ENCODE measurements around the gene NBAS.
"Not testable (repeated sequence)": the region's sequence is repeated elsewhere in the genome, so short reads cannot be mapped to it uniquely, and the experiment has no call there.

Gene NBAS

DNA sequence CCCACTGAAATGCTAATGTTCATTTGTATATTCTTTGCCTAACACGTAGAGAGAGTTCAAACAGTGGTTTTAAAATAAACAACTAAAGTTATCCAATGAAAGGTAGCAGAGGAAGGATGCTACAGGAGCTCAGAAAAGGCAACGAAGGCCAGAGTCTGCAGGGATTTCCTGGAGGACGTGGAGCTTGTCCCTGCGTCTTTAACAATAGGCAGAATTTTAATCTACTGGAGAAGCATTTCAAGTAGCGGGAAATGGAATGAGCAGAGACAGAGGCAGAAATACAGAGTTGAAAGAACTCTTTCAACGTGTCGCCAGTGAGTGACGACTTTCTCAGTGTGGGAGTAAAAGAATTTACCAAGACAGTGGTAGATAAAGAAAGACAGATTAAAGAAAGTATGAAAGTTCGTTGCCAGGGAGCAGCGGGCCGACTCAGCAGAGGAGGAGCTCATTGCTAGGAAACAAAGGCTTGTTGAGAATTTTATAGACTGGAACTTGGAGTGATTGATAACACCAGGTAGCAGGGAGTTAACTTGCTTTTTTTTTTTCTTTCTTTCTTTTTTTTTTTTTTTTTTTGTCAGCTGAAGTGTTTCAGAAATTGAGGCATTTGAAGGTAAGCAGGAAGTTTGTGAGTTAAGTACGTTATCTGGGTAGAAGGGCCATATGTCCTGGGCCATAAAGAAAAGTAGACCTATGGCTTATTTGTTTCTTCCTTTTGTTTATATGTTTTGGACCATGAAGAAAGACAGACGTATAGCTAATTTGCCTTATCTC, 625 bp upstream of the NBAS start:
- in situ Hi-C loops (cut with HindIII; ENCODE audit: low sequenced_read_pairs), result no loop called here

DNA sequence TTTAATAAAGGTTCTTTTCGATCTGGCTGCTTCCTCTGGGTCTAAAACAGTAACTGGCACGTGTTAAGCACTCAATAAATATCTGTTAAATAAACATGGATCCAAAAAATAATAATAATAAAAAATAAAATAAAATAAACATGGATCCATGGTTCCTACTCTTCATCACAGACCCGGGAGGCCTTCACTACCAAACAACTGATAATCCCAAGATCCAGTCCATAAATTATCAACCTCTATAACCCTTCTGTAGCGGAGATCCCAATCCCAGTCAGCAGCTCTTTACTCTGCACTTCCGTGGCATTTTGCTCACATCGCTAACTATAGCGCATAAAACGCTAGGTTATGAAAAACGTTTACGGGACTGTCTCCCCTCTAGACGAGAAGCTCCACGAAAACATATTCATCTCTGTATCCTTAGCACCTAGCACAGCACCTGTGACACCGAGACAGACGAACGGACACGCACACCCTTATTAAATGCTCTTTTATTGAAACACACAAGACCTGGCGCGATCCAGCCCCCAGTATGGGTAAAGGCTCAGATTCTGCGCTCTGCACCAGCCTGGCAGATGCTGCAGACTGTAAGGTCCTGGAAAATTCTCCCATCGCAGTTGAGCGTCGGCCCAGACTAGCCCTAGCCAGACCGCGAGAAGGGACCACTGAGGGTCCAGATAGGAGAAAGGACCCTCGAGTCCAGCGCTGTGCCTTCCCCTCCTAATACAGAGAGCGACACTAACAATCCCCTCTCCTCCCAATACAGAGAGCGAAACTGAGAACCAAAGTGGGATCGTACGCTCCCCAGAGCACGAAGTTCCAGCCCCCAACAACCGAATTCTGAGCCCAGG, 770 bp downstream of the NBAS start:
- in situ Hi-C loops (cut with HindIII; ENCODE audit: low sequenced_read_pairs), result no loop called here

DNA sequence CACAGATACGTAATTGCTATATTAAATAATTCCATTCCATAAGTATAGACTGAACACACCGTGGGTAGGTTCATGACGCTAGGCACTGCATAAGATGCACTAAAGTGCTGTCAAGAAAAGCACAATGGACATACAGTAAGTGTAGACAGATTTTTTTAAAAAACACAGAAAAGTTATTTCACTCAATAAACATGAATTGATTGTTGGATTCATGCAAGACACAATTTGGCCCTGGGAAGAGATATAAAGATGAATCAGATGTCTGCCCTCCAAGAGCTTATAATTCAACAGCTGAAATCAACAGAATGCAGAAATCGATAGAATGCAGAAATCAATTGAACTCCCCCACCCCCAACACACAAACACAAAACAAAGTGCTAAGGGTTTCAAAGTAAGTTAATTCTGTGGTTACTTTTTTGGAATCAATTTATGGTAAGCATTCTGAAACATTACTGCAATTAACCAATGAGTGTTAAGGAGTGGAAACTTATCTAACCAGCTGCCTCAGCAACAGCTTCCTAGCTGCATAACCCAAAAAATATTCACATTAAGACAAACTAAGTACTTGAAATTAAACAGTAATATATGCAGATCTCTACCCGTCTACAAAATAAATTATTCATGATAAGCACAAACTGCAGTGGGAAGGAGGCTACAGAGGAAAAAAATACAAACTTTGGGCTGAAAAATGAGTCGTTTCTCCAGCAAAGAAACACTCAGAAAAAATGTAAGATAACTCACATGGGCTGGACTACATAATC, 1.6 kb downstream of the NBAS start:
- in situ Hi-C loops (cut with HindIII; ENCODE audit: low sequenced_read_pairs), result no loop called here

DNA sequence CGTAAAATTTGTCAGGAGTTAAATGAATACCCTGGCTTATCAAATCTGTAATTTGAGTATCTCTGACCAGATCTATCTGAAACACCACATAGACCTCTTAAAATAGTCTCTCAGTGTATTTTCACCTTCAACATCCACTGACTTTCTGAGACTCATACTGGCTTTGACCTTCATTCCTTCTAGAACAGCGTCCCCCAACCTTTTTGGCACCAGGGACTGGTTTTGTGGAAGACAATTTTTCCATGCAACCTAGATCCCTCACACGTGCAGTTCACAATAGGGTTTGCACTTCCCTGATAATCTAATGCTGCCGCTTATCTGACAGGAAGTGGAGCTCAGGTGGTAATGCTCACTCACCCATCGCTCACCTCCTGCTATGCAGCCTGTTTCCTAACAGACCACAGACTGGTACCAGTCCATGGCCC, 3.2 kb downstream of the NBAS start:
- in situ Hi-C loops (cut with HindIII; ENCODE audit: low sequenced_read_pairs), result no loop called here

DNA sequence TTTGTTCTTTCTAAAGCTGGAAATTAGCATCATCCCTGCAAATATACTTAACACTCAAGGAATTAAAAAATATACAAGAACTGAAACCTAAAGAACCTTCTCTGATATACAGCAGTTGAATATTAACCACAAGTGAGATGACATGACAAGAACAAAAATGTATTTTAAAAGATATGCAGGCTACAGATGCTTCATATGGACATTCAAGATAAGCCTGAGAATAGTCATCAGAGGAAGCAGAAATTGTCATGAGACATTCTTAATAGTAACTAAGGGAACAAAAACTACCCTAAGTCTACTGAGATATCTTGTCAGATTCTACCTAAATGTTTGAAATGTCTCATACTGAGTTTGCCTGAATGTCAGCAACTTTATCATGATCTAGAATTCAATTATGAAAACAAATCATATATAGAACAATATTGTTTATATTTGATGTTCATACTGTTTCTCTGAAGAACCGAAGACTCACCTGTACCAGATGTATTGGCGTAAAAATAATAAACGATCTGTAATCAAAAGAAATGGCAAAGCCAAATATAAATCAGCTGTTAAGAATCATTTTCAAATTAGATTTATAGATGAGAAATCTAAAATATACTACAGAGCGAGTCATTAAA, 4.7 kb downstream of the NBAS start:
- in situ Hi-C loops (cut with HindIII; ENCODE audit: low sequenced_read_pairs), result no loop called here

DNA sequence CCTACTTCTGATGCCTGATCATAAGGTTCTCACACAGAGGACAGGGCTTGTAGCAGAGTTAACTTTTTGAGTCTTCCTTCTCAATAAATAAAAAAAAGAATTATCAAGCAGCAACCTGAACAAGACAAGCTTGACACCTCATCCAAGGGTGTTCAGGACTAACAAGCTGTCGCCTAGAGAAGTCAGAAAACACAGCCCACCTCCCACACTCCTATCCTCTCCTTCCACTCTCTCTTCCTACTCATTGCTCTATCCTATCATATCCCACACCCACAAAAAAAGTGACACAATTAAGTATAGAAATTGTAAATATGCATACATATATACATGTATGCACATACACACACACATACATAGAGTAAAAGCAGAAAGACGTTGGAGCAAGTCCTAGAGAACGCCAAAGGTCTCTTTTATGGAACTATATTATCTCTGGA, 5.4 kb downstream of the NBAS start:
- in situ Hi-C loops (cut with HindIII; ENCODE audit: low sequenced_read_pairs), result no loop called here

DNA sequence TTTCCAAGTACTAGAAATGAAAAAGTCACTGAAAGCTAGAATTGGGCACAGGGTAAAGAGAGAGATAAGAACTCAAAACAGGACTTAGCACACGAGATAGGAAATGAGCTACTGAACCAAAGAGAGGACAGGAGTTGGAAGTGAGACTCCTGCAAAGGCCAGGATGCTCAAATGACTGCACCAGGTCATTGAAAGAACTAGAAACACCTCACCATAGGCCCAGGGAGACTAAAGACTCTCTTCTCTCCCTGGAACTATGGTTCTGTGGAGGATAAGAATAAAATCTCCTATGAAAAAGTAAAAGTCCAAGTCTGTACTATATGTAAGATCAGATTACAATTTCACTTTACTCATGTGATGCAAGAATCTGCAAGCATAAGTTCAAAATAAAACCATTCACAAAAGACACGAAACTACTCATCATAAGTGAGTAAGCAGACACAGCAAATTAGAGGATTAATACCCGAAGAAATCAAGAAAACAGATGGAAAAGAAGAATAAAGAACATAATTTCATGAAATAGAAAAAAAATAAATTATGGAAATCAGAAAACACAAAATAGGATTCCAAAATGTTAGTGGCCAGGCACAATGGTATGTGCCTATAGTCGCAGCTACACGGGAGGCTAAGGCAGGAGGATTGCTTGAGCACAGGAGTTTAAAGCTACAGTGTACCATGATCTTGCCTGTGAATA, 6.5 kb downstream of the NBAS start:
- in situ Hi-C loops (cut with HindIII; ENCODE audit: low sequenced_read_pairs), result no loop called here

DNA sequence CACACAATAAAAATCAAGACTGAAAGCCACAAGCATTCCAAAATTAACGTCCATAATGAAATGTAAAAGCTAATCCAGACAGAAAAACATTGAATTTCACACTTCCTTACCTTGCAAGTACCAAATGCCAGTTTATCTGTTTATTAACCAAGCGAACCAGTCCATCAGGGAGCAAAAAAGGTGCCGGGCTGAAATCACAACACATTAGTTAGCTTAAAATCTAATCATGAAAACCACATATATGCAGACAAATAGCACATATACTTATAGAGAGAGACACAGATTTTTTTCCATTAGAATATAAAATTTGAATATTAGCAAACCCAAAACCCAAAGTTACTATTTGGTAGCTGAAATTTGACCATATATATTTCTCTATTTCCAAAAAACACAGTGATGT, 7.2 kb downstream of the NBAS start:
- in situ Hi-C loops (cut with HindIII; ENCODE audit: low sequenced_read_pairs), result no loop called here

DNA sequence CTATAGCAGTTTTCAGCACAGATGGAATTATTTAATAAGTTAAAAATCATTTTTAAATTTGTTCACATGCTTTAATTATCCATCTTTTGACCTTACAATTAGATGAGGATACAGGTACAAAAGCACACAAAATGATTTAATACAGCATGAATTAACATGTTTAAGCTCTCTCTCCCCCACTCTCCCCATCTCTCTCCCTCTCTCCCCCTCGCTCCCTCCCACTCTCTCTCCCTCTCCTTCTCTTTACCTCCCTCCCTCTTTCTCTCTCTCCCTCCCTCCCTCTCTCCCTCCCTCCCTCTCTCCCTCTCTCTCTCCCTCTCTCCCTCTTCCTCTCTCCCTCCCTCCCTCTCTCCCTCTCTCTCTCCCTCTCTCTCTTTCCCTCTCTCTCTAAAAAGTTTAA, 7.6 kb downstream of the NBAS start:
- in situ Hi-C loops (cut with HindIII; ENCODE audit: low sequenced_read_pairs), result no loop called here

DNA sequence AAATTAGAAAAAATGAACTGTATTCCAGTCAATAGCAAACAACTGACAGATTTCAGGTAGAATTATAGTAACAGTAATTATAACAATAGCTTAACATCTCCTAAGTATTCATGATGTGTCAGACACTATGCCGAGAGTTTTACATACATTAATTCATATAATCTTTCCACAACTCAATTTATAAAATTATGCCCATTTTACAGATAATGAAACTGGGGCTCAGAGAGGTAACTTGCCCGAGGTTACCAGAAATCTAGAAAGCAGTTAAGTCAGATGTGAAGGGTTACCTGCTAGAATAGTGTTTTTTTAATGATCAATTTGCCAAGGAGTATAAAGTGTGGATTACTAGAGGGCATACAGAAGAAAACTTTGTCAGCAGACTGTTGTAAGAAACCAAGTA, 12.2 kb downstream of the NBAS start:
- in situ Hi-C loops (cut with HindIII; ENCODE audit: low sequenced_read_pairs), result no loop called here

DNA sequence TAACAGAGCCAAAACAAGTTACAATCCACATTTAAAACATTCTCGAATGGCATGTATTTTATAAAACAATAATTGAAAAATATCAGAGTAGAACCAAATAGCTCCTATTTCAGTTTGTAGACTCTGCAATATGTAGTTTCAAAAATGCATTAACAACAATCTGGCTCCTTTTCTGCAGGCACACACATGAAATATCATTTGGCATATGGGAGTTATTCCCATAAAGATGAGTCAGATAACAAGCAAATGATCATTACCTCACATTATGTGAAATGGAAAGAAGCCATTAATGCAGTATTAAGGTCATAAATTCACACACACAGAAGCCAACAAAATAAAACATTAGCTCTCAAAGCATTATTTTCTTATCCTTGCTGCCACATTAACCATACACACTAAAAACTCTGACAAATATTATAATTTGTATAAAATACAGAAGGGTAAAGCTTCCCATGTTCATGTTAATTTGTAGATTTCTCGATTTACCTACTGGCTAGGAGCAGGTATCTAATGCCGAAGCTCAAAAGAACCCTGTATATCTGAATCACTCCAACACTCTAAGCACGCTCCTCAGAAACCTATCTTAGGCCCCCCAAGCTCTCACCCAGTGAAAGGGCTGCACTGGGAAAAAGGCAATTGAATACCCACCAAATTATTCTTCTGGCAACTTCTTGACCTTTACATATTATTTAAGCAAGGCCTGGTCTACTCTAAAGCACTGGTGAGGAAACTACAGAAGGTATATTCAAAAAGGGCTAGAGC, 13.8 kb downstream of the NBAS start:
- in situ Hi-C loops (cut with HindIII; ENCODE audit: low sequenced_read_pairs), result no loop called here

DNA sequence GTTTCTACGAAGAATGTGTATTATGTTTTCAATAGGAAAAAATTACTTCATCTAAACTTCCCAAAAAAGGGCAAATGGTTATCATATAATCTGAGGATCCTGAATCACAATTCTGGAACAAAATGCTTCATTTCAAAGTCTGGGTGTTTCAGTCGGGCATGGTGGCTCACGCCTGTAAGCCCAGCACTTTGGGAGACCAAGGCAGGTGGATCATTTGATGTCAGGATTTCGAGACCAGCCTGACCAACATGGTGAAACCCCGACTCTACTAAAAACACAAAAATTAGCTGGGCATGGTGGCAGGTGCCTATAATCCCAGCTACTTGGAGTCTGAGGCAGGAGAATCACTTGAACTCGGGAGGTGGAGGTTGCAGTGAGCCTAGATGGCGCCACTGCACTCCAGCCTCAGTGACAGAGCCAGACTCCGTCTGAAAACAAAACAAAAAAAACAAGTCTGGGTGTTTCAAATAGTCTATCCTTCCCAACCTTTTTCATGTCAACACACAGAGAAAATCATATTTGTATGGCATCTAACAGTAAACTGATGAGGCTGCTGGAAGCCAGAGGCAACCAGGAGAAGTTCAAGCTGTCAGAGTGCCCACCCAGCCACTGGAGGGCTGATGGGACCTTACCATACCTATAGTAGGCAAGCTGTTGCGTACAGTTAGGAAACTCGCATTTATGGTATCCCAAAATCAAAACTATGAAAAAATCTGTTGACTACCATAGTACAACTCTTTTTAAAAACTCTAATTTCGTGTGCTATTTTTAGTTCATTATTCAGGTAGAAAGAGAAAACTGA, 14.6 kb downstream of the NBAS start:
- in situ Hi-C loops (cut with HindIII; ENCODE audit: low sequenced_read_pairs), result no loop called here

DNA sequence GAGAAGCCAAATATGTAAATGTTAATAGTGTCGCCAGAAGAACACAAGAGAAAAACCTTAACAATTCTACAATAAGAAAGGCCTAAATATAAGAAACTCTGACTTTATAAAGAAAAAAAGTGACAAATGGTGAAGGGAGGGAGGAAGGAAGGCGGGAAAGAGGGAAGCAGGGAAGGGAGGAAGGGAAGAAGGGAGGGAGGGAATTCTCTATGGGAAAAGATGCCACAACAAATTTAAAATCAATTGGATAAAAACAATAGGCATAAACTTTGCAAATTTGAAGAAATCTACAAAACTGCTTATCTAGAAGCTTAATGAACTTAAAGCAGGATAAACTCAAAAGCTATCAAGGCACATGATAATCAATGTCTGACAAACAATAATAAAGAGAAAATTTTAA, 16.9 kb downstream of the NBAS start:
- in situ Hi-C loops (cut with HindIII; ENCODE audit: low sequenced_read_pairs), result no loop called here

DNA sequence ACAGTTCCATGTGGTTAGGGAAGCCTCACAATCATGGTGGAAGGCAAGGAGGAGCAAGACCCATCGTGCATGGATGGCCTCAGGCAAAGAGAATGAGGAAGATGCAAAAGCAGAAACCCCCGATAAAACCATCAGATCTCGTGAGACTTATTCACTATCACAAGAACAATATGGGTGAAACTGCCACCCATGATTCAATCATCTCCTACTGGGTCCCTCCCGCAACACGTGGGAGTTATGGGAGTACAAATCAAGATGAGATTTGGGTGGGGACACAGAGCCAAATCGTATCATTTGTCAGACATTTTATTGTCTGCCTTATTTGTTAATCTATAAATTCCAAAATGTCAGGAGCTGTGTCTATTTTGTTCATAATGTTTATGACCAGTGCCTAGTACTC, 17.6 kb downstream of the NBAS start:
- in situ Hi-C loops (cut with HindIII; ENCODE audit: low sequenced_read_pairs), result no loop called here

DNA sequence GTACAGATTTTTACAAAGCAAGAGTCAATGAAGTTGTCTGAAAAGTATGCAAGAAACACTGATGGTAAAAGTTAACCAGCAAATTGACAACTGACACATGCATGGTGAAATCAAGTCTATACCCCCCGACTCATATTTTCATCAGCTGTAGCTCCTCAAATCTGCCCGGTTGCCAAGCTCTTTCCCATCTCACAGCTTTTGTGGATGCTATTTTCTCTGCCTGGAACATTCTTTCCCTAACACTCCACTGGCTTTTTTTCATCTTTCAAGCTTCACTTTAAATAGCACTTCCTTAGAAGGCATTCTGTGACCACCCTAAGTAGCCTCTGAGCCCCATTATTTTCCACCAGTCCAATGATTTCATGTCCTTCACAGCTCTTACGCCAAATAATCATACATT, 18.1 kb downstream of the NBAS start:
- in situ Hi-C loops (cut with HindIII; ENCODE audit: low sequenced_read_pairs), result no loop called here

DNA sequence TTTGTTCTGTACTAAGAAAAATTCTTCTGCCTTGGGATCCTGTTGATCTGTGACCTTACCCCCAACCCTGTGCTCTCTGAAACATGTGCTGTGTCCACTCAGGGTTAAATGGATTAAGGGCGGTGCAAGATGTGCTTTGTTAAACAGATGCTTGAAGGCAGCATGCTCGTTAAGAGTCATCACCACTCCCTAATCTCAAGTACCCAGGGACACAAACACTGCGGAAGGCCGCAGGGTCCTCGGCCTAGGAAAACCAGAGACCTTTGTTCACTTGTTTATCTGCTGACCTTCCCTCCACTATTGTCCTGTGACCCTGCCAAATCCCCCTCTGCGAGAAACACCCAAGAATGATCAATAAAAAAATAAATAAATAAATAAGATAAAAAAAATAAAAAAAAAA, 18.9 kb downstream of the NBAS start:
- in situ Hi-C loops (cut with HindIII; ENCODE audit: low sequenced_read_pairs), result not testable (repeated sequence)

DNA sequence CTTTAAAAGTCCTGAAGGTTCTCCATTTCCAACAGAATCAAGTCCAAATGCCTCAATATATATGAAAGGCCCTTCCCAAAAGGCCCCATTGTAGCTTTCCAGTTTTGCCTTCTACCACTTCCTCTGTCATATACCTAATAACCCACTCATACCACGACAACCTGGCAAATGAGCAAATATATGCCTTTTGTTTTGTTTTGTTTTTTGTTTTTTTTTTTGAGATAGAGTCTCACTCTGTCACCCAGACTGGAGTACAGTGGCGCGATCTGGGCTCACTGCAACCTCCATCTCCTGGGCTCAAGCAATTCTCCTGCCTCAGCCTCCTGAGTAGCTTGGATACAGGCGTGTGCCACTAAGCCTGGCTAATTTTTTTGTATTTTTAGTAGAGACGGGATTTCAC, 20.6 kb downstream of the NBAS start:
- in situ Hi-C loops (cut with HindIII; ENCODE audit: low sequenced_read_pairs), result not testable (repeated sequence)

DNA sequence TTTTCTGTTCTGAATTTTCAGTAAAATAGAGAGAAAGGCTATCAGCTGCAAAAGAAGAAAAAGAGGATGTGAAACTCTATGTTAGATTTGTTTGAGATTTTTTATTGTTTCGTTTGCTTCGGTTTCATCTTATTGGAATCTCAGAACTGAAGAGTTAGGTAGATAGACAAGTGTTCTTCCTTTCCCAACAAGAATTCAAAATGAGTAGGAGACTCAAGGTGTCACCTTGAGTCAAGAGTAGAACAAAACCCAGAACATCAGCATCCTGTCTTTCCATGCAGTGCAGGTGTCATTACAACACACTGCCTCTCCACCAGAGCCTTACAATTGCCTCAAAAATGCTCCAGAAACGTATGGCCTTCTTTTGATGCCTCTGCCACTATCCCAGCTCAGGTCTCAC, 21.1 kb downstream of the NBAS start:
- in situ Hi-C loops (cut with HindIII; ENCODE audit: low sequenced_read_pairs), result no loop called here

DNA sequence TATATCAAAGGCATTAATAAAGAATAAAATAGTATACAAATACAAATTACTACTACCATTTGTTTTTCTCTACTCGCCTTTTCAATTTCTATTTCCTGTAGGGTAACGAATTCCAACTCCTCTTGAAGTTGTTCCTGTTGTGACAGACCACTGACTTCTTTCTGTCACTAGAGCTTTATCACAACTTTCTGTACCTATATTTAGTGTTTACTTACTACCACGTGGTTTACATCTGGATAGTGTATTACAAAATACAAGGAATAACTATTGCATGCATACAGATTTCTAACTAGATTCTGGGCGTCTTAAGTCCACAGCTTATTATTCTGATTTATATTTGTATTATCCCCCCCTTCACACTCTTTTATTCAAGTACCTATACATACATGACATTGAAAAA, 22.3 kb downstream of the NBAS start:
- in situ Hi-C loops (cut with HindIII; ENCODE audit: low sequenced_read_pairs), result no loop called here

Data from endothelial cell of hepatic sinusoid (primary cell).